Measurements from ENCODE around the gene OR52K1. TPM values are rescaled to one million over a fixed set of nuclear protein-coding genes. Genes with fewer than 3 reads are reported as not detected.

The OR52K1 gene
- total RNA-seq, 1 experiment from 2014 or later, result not detected

DNA sequence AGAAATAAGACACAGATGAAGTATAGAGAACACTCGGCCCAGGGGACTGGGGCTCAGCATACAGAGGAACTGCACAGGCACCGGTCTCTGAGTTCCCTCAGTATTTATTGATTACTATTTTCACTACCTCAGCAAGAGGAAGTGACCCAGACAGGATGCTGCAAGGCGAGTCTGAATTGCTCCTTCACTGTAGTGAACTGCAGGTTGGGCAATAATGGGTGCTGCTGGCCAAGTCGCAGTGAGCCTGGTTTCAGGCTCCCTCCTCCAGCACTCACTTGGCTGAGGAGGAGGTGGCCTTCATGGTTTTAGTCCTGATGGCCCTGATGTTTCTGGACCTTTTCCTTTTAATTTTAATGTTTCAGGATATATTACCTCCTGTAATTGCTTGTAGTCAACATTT, 22.9 kb upstream of the OR52K1 start:
- peaks cover 20% of the 10 kb centered on the region; the same call in 1 of the 2 replicates for H3K27me3 ChIP-seq (ENCODE audit: low read length)
- no peaks in the 10 kb centered on the region for H3F3A ChIP-seq (ENCODE audit: low read length, unreplicated experiment)
- H3K36me3 ChIP-seq (ENCODE audit: low read depth, low read length), result no peaks in the 10 kb centered on the region
- H3K9me2 ChIP-seq (replicated peaks; ENCODE audit: low read length), result no peaks in the 10 kb centered on the region
- no peak overlapping the region for H3K9ac ChIP-seq (ENCODE audit: low read length)
- ChIA-PET CTCF (no interaction called here), POLR2A (ENCODE audit: unreplicated experiment) (no interaction called here)
- H3K9me3 ChIP-seq (ENCODE audit: low read length), result no peaks in the 10 kb centered on the region
- H3K27ac ChIP-seq (ENCODE audit: low read length), result no peak overlapping the region
- no peaks in the 10 kb centered on the region for H3K4me1 ChIP-seq (ENCODE audit: insufficient read depth, low read length)
- no peak overlapping the region for H2AFZ ChIP-seq (ENCODE audit: low read length)
- no TSS peak for BruUV-seq (replicated peaks)
- H3K4me3 ChIP-seq (ENCODE audit: low read length), result no peak overlapping the region
- no peaks in the 10 kb centered on the region for H3K79me2 ChIP-seq (ENCODE audit: low read length)
- TF ChIP-seq EZH2 (IDR thresholded peaks at IDR 0.05; ENCODE audit: low read length, unreplicated experiment), result no peak
- no peak for TF ChIP-seq EZH2phosphoT487 (IDR thresholded peaks at IDR 0.05; ENCODE audit: borderline replicate concordance, low read length)
- no peaks in the 10 kb centered on the region for H4K20me1 ChIP-seq (ENCODE audit: low read length)
- intact Hi-C loops (cut with micrococcal nuclease), result no loop called here
- no peak overlapping the region for H3K4me2 ChIP-seq (ENCODE audit: low read length)
- no peak for ATAC-seq
- no peak for DNase-seq

DNA sequence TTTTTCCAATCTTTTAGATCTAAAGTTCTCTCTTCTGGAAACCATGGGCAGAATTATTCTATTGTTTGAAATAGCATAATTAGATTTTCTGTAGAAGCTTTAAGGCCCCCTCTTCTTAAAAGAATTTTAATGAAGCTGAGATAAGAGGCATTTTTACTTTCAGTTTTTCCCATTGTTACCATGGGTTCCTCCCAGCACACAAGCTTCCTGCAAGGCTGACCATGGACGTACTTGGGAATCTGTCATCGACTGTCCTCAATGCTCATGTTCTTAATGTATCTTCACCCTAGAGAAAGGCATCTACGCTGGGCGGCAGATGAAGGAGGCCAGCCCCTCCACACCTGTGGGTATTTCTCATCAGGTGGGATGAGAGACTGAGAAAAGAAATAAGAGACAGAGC, 22.3 kb upstream of the OR52K1 start:
- no peak overlapping the region for H2AFZ ChIP-seq (ENCODE audit: low read length)
- H4K20me1 ChIP-seq (ENCODE audit: low read length), result no peaks in the 10 kb centered on the region
- H3K27ac ChIP-seq (ENCODE audit: low read length), result no peak overlapping the region
- peaks cover 20% of the 10 kb centered on the region; the same call in 1 of the 2 replicates for H3K27me3 ChIP-seq (ENCODE audit: low read length)
- POLR2A ChIA-PET (ENCODE audit: unreplicated experiment), result no interaction called here
- H3F3A ChIP-seq (ENCODE audit: low read length, unreplicated experiment), result no peaks in the 10 kb centered on the region
- CTCF ChIA-PET, result no interaction called here
- H3K4me3 ChIP-seq (ENCODE audit: low read length), result no peak overlapping the region
- ATAC-seq, result no peak
- no peaks in the 10 kb centered on the region for H3K9me2 ChIP-seq (replicated peaks; ENCODE audit: low read length)
- intact Hi-C loops (cut with micrococcal nuclease), result no loop called here
- no peaks in the 10 kb centered on the region for H3K4me1 ChIP-seq (ENCODE audit: insufficient read depth, low read length)
- H3K9ac ChIP-seq (ENCODE audit: low read length), result no peak overlapping the region
- no peak overlapping the region for H3K4me2 ChIP-seq (ENCODE audit: low read length)
- BruUV-seq (replicated peaks), result no TSS peak
- H3K36me3 ChIP-seq (ENCODE audit: low read depth, low read length), result no peaks in the 10 kb centered on the region
- H3K79me2 ChIP-seq (ENCODE audit: low read length), result no peaks in the 10 kb centered on the region
- no peaks in the 10 kb centered on the region for H3K9me3 ChIP-seq (ENCODE audit: low read length)
- no peak for DNase-seq
- TF ChIP-seq, protein P1, sequence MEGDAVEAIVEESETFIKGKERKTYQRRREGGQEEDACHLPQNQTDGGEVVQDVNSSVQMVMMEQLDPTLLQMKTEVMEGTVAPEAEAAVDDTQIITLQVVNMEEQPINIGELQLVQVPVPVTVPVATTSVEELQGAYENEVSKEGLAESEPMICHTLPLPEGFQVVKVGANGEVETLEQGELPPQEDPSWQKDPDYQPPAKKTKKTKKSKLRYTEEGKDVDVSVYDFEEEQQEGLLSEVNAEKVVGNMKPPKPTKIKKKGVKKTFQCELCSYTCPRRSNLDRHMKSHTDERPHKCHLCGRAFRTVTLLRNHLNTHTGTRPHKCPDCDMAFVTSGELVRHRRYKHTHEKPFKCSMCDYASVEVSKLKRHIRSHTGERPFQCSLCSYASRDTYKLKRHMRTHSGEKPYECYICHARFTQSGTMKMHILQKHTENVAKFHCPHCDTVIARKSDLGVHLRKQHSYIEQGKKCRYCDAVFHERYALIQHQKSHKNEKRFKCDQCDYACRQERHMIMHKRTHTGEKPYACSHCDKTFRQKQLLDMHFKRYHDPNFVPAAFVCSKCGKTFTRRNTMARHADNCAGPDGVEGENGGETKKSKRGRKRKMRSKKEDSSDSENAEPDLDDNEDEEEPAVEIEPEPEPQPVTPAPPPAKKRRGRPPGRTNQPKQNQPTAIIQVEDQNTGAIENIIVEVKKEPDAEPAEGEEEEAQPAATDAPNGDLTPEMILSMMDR (conservative IDR thresholded peaks at IDR 0.05; ENCODE audit: low read depth, low read length), result no peak
- TF ChIP-seq EZH2 (IDR thresholded peaks at IDR 0.05; ENCODE audit: low read length, unreplicated experiment) (no peak), EZH2phosphoT487 (IDR thresholded peaks at IDR 0.05; ENCODE audit: borderline replicate concordance, low read length) (no peak)

DNA sequence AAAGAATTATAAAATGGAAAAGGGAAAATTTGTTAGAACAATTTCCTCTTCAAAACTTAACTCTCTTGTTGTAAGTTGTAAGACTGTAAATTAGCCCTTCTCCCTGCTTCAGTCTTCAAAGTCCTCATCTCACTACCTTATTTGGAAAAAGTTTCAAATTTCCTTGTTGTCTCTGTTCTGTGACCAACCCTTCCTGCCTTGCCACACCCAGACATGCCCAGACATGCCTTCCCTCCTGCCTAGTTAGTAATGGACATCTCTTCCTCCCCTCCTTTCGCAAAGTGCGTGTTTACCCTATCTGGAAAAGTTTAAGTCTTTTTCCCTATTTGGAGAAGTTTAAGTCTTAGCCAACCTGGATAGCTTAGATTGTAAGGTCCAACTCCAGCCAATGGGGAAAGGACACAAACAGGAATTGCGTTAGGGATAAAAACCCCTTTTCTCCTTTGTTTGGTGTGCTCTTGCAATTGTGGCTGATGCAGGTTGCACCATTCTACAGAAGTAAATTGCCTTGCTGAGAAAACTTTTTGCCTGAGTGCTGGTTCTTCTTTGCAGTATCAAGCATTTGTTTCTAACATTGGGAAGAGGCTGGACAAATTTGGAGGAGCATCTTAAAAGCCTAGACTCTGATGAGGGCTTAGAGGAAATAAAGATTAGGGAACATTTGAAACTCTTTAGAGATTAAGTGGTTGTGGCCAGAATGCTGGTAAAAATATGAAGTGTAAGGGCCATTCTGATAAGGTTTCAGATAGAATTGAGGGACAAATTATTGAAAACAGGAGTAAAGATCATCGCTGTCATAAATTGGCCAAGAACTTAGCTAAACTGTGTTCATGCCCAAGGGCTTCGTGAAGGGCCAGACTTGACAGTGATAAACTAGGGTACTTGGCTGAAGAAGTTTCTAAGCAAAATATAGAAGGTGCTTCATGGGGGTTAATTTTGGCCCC, 18.0 kb upstream of the OR52K1 start:
- H3K4me3 ChIP-seq (ENCODE audit: low read length), result no peak overlapping the region
- POLR2A ChIA-PET (ENCODE audit: unreplicated experiment), result no interaction called here
- H3K4me2 ChIP-seq (ENCODE audit: low read length), result no peak overlapping the region
- no peaks in the 10 kb centered on the region for H3K27me3 ChIP-seq (ENCODE audit: low read length)
- H3K9me2 ChIP-seq (replicated peaks; ENCODE audit: low read length), result no peaks in the 10 kb centered on the region
- H3K27ac ChIP-seq (ENCODE audit: low read length), result no peak overlapping the region
- no peaks in the 10 kb centered on the region for H3F3A ChIP-seq (ENCODE audit: low read length, unreplicated experiment)
- no peaks in the 10 kb centered on the region for H4K20me1 ChIP-seq (ENCODE audit: low read length)
- no peaks in the 10 kb centered on the region for H3K4me1 ChIP-seq (ENCODE audit: insufficient read depth, low read length)
- no peak for DNase-seq
- ATAC-seq, result no peak
- TF ChIP-seq EZH2phosphoT487 (IDR thresholded peaks at IDR 0.05; ENCODE audit: borderline replicate concordance, low read length) (no peak), EZH2 (IDR thresholded peaks at IDR 0.05; ENCODE audit: low read length, unreplicated experiment) (no peak)
- TF ChIP-seq, protein P1 (conservative IDR thresholded peaks at IDR 0.05; ENCODE audit: low read depth, low read length), result no peak
- no peak overlapping the region for H3K9ac ChIP-seq (ENCODE audit: low read length)
- H3K36me3 ChIP-seq (ENCODE audit: low read depth, low read length), result no peaks in the 10 kb centered on the region
- H3K79me2 ChIP-seq (ENCODE audit: low read length), result no peaks in the 10 kb centered on the region
- H2AFZ ChIP-seq (ENCODE audit: low read length), result no peak overlapping the region
- CTCF ChIA-PET, result no interaction called here
- BruUV-seq (replicated peaks), result no TSS peak
- 0 out of 2 replicates have a peak, but pooled peaks cover 4% of the 10 kb centered on the region for H3K9me3 ChIP-seq (ENCODE audit: low read length)
- intact Hi-C loops (cut with micrococcal nuclease), result no loop called here

Measured in PC-3 (cell line).